ENCODE measurements around the gene SH3TC2. TPM values are rescaled to one million over a fixed set of nuclear protein-coding genes. Genes with fewer than 3 reads are reported as not detected.
"Not testable (repeated sequence)": the region's sequence is repeated elsewhere in the genome, so short reads cannot be mapped to it uniquely, and the experiment has no call there.

The SH3TC2 gene
- total RNA-seq (1 to 10 TPM in 1 of 2 donors, under 1 TPM in 1; 0.72 to 5.6 TPM), total RNA-seq (0 to 0.12 reads per million in 2 donors)

- Mint-ChIP-seq H3K27me3 (peaks cover 13% of the 10 kb centered on the region), H3K4me3 (no peak within 1 kb of the TSS), H3K36me3 (ENCODE audit: low read depth) (no peaks in the 10 kb centered on the region), H3K27ac (no peak within 1 kb of the TSS), H3K4me1 (no peaks in the 10 kb centered on the region)
- ATAC-seq (no peak), DNase-seq (no peak)
- H3K9me3 ChIP-seq (ENCODE audit: control insufficient read depth, low read length, poor library complexity, severe bottlenecking), result peaks cover 2% of the 10 kb centered on the region
These were observed at the start of gene SH3TC2 for GRCh38 chr5:149063017-149063687. Gene SH3TC2 (minus strand): TSS chr5:149063062. CDS start chr5:149063022, 40 bp downstream.

- Mint-ChIP-seq H3K4me1 (no peaks in the 10 kb centered on the region), H3K27ac (no peak overlapping the region), H3K4me3 (no peak overlapping the region), H3K36me3 (ENCODE audit: low read depth) (no peaks in the 10 kb centered on the region), H3K27me3 (peaks cover 19% of the 10 kb centered on the region)
- H3K9me3 ChIP-seq (ENCODE audit: control insufficient read depth, low read length, poor library complexity, severe bottlenecking), result no peaks in the 10 kb centered on the region
- DNase-seq (no peak), ATAC-seq (no peak)
These were observed 47.5 kb upstream of the SH3TC2 start for GRCh38 chr5:149110406-149110805.

GRCh38 chr5:149108651-149109280 lies 45.9 kb upstream of the SH3TC2 start:
- H3K4me3 Mint-ChIP-seq, result no peak overlapping the region
- no peaks in the 10 kb centered on the region for H3K4me1 Mint-ChIP-seq
- H3K27me3 Mint-ChIP-seq, result peaks cover 10% of the 10 kb centered on the region
- ATAC-seq (no peak), DNase-seq (no peak)
- H3K9me3 ChIP-seq (ENCODE audit: control insufficient read depth, low read length, poor library complexity, severe bottlenecking), result no peaks in the 10 kb centered on the region
- no peaks in the 10 kb centered on the region for H3K36me3 Mint-ChIP-seq (ENCODE audit: low read depth)
- no peak overlapping the region for H3K27ac Mint-ChIP-seq

GRCh38 chr5:149100331-149100730 lies 37.5 kb upstream of the SH3TC2 start:
- Mint-ChIP-seq H3K4me3 (no peak overlapping the region), H3K4me1 (no peaks in the 10 kb centered on the region), H3K36me3 (ENCODE audit: low read depth) (peaks cover 2% of the 10 kb centered on the region), H3K27me3 (no peaks in the 10 kb centered on the region), H3K27ac (no peak overlapping the region)
- no peak for DNase-seq
- H3K9me3 ChIP-seq (ENCODE audit: control insufficient read depth, low read length, poor library complexity, severe bottlenecking), result no peaks in the 10 kb centered on the region
- no peak for ATAC-seq

GRCh38 chr5:149099920-149100319 lies 37.1 kb upstream of the SH3TC2 start:
- Mint-ChIP-seq H3K27ac (no peak overlapping the region), H3K36me3 (ENCODE audit: low read depth) (peaks cover 2% of the 10 kb centered on the region), H3K4me3 (no peak overlapping the region), H3K27me3 (no peaks in the 10 kb centered on the region), H3K4me1 (no peaks in the 10 kb centered on the region)
- ATAC-seq, result no peak
- no peak for DNase-seq
- H3K9me3 ChIP-seq (ENCODE audit: control insufficient read depth, low read length, poor library complexity, severe bottlenecking), result no peaks in the 10 kb centered on the region

- no peaks in the 10 kb centered on the region for H3K4me1 Mint-ChIP-seq
- H3K36me3 Mint-ChIP-seq (ENCODE audit: low read depth), result peaks cover 2% of the 10 kb centered on the region
- no peak overlapping the region for H3K4me3 Mint-ChIP-seq
- H3K27me3 Mint-ChIP-seq, result peaks cover 5% of the 10 kb centered on the region
- H3K27ac Mint-ChIP-seq, result no peak overlapping the region
- DNase-seq, result no peak
- H3K9me3 ChIP-seq (ENCODE audit: control insufficient read depth, low read length, poor library complexity, severe bottlenecking), result no peaks in the 10 kb centered on the region
- ATAC-seq, result no peak
These were observed 32.1 kb upstream of the SH3TC2 start for GRCh38 chr5:149094996-149095395.

- no peak for ATAC-seq
- Mint-ChIP-seq H3K27ac (no peak overlapping the region), H3K27me3 (peaks cover 5% of the 10 kb centered on the region), H3K4me3 (no peak overlapping the region), H3K36me3 (ENCODE audit: low read depth) (peaks cover 2% of the 10 kb centered on the region), H3K4me1 (no peaks in the 10 kb centered on the region)
- H3K9me3 ChIP-seq (ENCODE audit: control insufficient read depth, low read length, poor library complexity, severe bottlenecking), result no peaks in the 10 kb centered on the region
- DNase-seq, result no peak
These were observed 30.8 kb upstream of the SH3TC2 start for GRCh38 chr5:149093625-149094024.

- Mint-ChIP-seq H3K27me3 (peaks cover 5% of the 10 kb centered on the region), H3K36me3 (ENCODE audit: low read depth) (peaks cover 2% of the 10 kb centered on the region), H3K27ac (no peak overlapping the region), H3K4me3 (no peak overlapping the region), H3K4me1 (no peaks in the 10 kb centered on the region)
- DNase-seq, result no peak
- H3K9me3 ChIP-seq (ENCODE audit: control insufficient read depth, low read length, poor library complexity, severe bottlenecking), result no peaks in the 10 kb centered on the region
- no peak for ATAC-seq
These were observed 26.9 kb upstream of the SH3TC2 start for GRCh38 chr5:149089796-149090195.

GRCh38 chr5:149088686-149089085 lies 25.8 kb upstream of the SH3TC2 start:
- H3K9me3 ChIP-seq (ENCODE audit: control insufficient read depth, low read length, poor library complexity, severe bottlenecking), result no peaks in the 10 kb centered on the region
- Mint-ChIP-seq H3K27me3 (peaks cover 5% of the 10 kb centered on the region), H3K4me3 (no peak overlapping the region), H3K27ac (no peak overlapping the region), H3K36me3 (ENCODE audit: low read depth) (peaks cover 2% of the 10 kb centered on the region), H3K4me1 (no peaks in the 10 kb centered on the region)
- ATAC-seq (no peak), DNase-seq (no peak)

GRCh38 chr5:149083846-149084245 lies 21.0 kb upstream of the SH3TC2 start:
- no peaks in the 10 kb centered on the region for H3K36me3 Mint-ChIP-seq (ENCODE audit: low read depth)
- no peak overlapping the region for H3K27ac Mint-ChIP-seq
- ATAC-seq, result no peak

GRCh38 chr5:149082271-149082670 lies 19.4 kb upstream of the SH3TC2 start:
- no peaks in the 10 kb centered on the region for H3K9me3 ChIP-seq (ENCODE audit: control insufficient read depth, low read length, poor library complexity, severe bottlenecking)
- no peak overlapping the region for H3K4me3 Mint-ChIP-seq
- ATAC-seq, result no peak
- DNase-seq, result no peak
- H3K36me3 Mint-ChIP-seq (ENCODE audit: low read depth), result no peaks in the 10 kb centered on the region
- no peak overlapping the region for H3K27ac Mint-ChIP-seq
- H3K27me3 Mint-ChIP-seq, result no peaks in the 10 kb centered on the region
- peaks cover 14% of the 10 kb centered on the region for H3K4me1 Mint-ChIP-seq

More at GRCh38 chr5:149083846-149084245, 21.0 kb upstream of the SH3TC2 start:
- H3K4me3 Mint-ChIP-seq, result no peak overlapping the region
- H3K9me3 ChIP-seq (ENCODE audit: control insufficient read depth, low read length, poor library complexity, severe bottlenecking), result no peaks in the 10 kb centered on the region
- no peak for DNase-seq
- H3K4me1 Mint-ChIP-seq, result peaks cover 14% of the 10 kb centered on the region
- H3K27me3 Mint-ChIP-seq, result no peaks in the 10 kb centered on the region

- no peak for DNase-seq
- Mint-ChIP-seq H3K4me1 (peaks cover 14% of the 10 kb centered on the region), H3K36me3 (ENCODE audit: low read depth) (no peaks in the 10 kb centered on the region), H3K4me3 (no peak overlapping the region), H3K27me3 (no peaks in the 10 kb centered on the region), H3K27ac (peak overlapping the region; percentile 4)
- H3K9me3 ChIP-seq (ENCODE audit: control insufficient read depth, low read length, poor library complexity, severe bottlenecking), result no peaks in the 10 kb centered on the region
- ATAC-seq, result no peak
These were observed 17.4 kb upstream of the SH3TC2 start for GRCh38 chr5:149080294-149080693.

GRCh38 chr5:149079883-149080282 lies 17.0 kb upstream of the SH3TC2 start:
- no peaks in the 10 kb centered on the region for H3K36me3 Mint-ChIP-seq (ENCODE audit: low read depth)
- DNase-seq, result no peak
- no peak overlapping the region for H3K4me3 Mint-ChIP-seq
- H3K9me3 ChIP-seq (ENCODE audit: control insufficient read depth, low read length, poor library complexity, severe bottlenecking), result no peaks in the 10 kb centered on the region
- peak overlapping the region; percentile 4 for H3K27ac Mint-ChIP-seq
- peak; percentile 85 for ATAC-seq
- H3K4me1 Mint-ChIP-seq, result peaks cover 14% of the 10 kb centered on the region
- no peaks in the 10 kb centered on the region for H3K27me3 Mint-ChIP-seq

GRCh38 chr5:149074071-149074470 lies 11.2 kb upstream of the SH3TC2 start:
- DNase-seq; H3K4me3 Mint-ChIP-seq; H3K36me3 Mint-ChIP-seq (ENCODE audit: low read depth); H3K4me1 Mint-ChIP-seq; ATAC-seq; H3K27ac Mint-ChIP-seq; H3K9me3 ChIP-seq (ENCODE audit: control insufficient read depth, low read length, poor library complexity, severe bottlenecking): not testable (repeated sequence)
- peaks cover 13% of the 10 kb centered on the region for H3K27me3 Mint-ChIP-seq
